K562 (cell line): ENCODE results near the gene TRMT10A. TPM values are rescaled to one million over a fixed set of nuclear protein-coding genes. Genes with fewer than 3 reads are reported as not detected.

Experiments used
- NEUROD1 ChIP-seq: fragments of 150-350 bp; IDR thresholded peaks from 2 replicates; pipeline ENCODE4 v1.6.1; 2014; ENCODE audit warnings: borderline replicate concordance, low read length, low read depth; ENCODE audit not compliant: partially characterized antibody
- PHF20 ChIP-seq: fragments of 450-650 bp; IDR thresholded peaks from 2 replicates; pipeline ENCODE4 v1.6.1; 2018; ENCODE audit not compliant: partially characterized antibody
- ZFP91 ChIP-seq: sonication (generic); formaldehyde crosslinking; IDR thresholded peaks from 2 replicates; pipeline ENCODE4 v1.8.0; 2022; ENCODE audit warnings: mild to moderate bottlenecking, missing genetic modification reagents
- ZNF121 ChIP-seq: sonication (generic); formaldehyde crosslinking; conservative IDR thresholded peaks from 2 replicates; pipeline ENCODE4 v1.8.0; 2022; ENCODE audit warnings: missing genetic modification reagents
- ZNF24 ChIP-seq: fragments of 450-650 bp; IDR thresholded peaks from 2 replicates; pipeline ENCODE4 v1.6.1; 2016
- ZNF583 ChIP-seq: fragments of 250-450 bp; sonication (Bioruptor Pico); IDR thresholded peaks from 2 replicates; pipeline ENCODE4 v1.4.0; 2020
- ZNF592 ChIP-seq: fragments of 450-650 bp; IDR thresholded peaks from 2 replicates; pipeline ENCODE4 v1.6.1; 2017; ENCODE audit warnings: antibody characterized with exemption, mild to moderate bottlenecking
- ZNF707 ChIP-seq: fragments of 250-450 bp; sonication (Bioruptor Pico); conservative IDR thresholded peaks from 2 replicates; pipeline ENCODE4 v1.8.0; 2022; ENCODE audit warnings: inconsistent platforms, mild to moderate bottlenecking, moderate library complexity
- polyA plus RNA-seq, 8 experiments: library from polyadenylated mRNA; depleted of rRNA in 4 of 8; stranded (reverse) in 5 of 8; unstranded in 3 of 8; fragments of >200 nt; fragmentation: Nextera tagmentation in 2 of 8; fragmentation: Illumina TruSeq in 1 of 8; extraction: Ambion mirVana in 2 of 8; extraction: Trizol in 1 of 8; gene quantifications; 2 replicates each; pipeline versions ENCODE4 v1.2.1 to v1.2.3, GENCODE V29; 2011 to 2014; ENCODE audit warnings: inconsistent platforms in 1 of 8, missing spikeins in 1 of 8
- total RNA-seq, 7 experiments: library from RNA; depleted of rRNA in 6 of 7; stranded (reverse); fragments of >200 nt in 6 of 7; fragmentation: Illumina TruSeq in 2 of 7; extraction: Trizol in 2 of 7; gene quantifications; 2 replicates each; pipeline versions ENCODE4 v1.2.1 to v1.2.3, GENCODE V29; 2011 to 2021; ENCODE audit warnings: low replicate concordance in 1 of 7
- TF ChIP-seq, protein P1 (sequence below), 2 experiments: fragments of 450-650 bp in 1 of 2; IDR thresholded peaks; 2 replicates each; pipeline ENCODE4 v1.6.1; 2011 to 2017; ENCODE audit warnings: low read depth in 2 of 2, antibody characterized with exemption in 1 of 2, borderline replicate concordance in 1 of 2, low read length in 1 of 2, mild to moderate bottlenecking in 1 of 2, mixed read lengths in 1 of 2; ENCODE audit not compliant: control insufficient read depth in 1 of 2

Gene TRMT10A
- total and polyA plus RNA-seq, 9 of the 15 experiments (the other 6 are each of a cell fraction or from before 2014, with no cell fraction given): 6.5 to 16.1 (median 12.7) TPM

GRCh38 chr4:99563310-99564186 is at the start of gene TRMT10A (continued):
- TF ChIP-seq, protein P1, sequence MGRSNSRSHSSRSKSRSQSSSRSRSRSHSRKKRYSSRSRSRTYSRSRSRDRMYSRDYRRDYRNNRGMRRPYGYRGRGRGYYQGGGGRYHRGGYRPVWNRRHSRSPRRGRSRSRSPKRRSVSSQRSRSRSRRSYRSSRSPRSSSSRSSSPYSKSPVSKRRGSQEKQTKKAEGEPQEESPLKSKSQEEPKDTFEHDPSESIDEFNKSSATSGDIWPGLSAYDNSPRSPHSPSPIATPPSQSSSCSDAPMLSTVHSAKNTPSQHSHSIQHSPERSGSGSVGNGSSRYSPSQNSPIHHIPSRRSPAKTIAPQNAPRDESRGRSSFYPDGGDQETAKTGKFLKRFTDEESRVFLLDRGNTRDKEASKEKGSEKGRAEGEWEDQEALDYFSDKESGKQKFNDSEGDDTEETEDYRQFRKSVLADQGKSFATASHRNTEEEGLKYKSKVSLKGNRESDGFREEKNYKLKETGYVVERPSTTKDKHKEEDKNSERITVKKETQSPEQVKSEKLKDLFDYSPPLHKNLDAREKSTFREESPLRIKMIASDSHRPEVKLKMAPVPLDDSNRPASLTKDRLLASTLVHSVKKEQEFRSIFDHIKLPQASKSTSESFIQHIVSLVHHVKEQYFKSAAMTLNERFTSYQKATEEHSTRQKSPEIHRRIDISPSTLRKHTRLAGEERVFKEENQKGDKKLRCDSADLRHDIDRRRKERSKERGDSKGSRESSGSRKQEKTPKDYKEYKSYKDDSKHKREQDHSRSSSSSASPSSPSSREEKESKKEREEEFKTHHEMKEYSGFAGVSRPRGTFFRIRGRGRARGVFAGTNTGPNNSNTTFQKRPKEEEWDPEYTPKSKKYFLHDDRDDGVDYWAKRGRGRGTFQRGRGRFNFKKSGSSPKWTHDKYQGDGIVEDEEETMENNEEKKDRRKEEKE (IDR thresholded peaks at IDR 0.05; ENCODE audit: borderline replicate concordance in 1 of 2, control insufficient read depth in 1 of 2, low read depth in 2 of 2, low read length in 1 of 2): peak in 1 of 2 experiments; percentile 49; a peak in 1 of 4 replicates
- TF ChIP-seq ZFP91 (CRISPR knock-in tag): peak; percentile 58; the same call in 1 of the 2 replicates
- TF ChIP-seq NEUROD1: peak; percentile 13
- peak; percentile 74; the same call in 1 of the 2 replicates for TF ChIP-seq ZNF24
- TF ChIP-seq ZNF592: no peak
- TF ChIP-seq ZNF121 (CRISPR knock-in tag): no peak
- no peak for TF ChIP-seq ZNF583 (CRISPR knock-in tag)
- no peak for TF ChIP-seq ZNF707 (CRISPR knock-in tag)
- TF ChIP-seq PHF20: peak; percentile 87
